RWPE2 (cell line): Measurements from ENCODE around the gene MYADML2.

Source experiments
- ATAC-seq: fragments of 200-7000 bp; cut with Tn5 transposase; 3 replicates; pipeline ENCODE4 v1.9.1; 2021; ENCODE audit warnings: low read depth
- DNase-seq: peaks from one replicate; pipeline ENCODE4 v3.0.0-alpha.2; 2020; ENCODE audit warnings: low spot score
- H3K27ac ChIP-seq: fragments of 450-650 bp; 2 replicates; pipeline ENCODE4 v1.5.1; 2017; ENCODE audit warnings: mild to moderate bottlenecking; ENCODE audit not compliant: poor library complexity, severe bottlenecking
- H3K27me3 ChIP-seq: fragments of 250-450 bp; sonication (Bioruptor Pico); 2 replicates; pipeline ENCODE4 v1.5.1; 2021; ENCODE audit warnings: mild to moderate bottlenecking, moderate library complexity; ENCODE audit not compliant: insufficient read depth, poor library complexity, severe bottlenecking
- H3K36me3 ChIP-seq: fragments of 250-450 bp; sonication (Bioruptor Pico); 2 replicates; pipeline ENCODE4 v1.5.1; 2020; ENCODE audit warnings: low read depth, mild to moderate bottlenecking, moderate library complexity
- H3K4me1 ChIP-seq: fragments of 250-450 bp; sonication (Bioruptor Pico); 2 replicates; pipeline ENCODE4 v1.5.1; 2021; ENCODE audit warnings: mild to moderate bottlenecking, moderate library complexity; ENCODE audit not compliant: insufficient read depth, poor library complexity, severe bottlenecking
- H3K4me3 ChIP-seq: fragments of 250-450 bp; sonication (Bioruptor Pico); 2 replicates; pipeline ENCODE4 v1.5.1; 2021; ENCODE audit warnings: mild to moderate bottlenecking, moderate library complexity; ENCODE audit not compliant: severe bottlenecking
- H3K9me3 ChIP-seq: fragments of 250-450 bp; sonication (Bioruptor Pico); 2 replicates; pipeline ENCODE4 v1.5.1; 2021; ENCODE audit warnings: mild to moderate bottlenecking, moderate library complexity; ENCODE audit not compliant: severe bottlenecking
- TF ChIP-seq, protein P1 (sequence below): fragments of 450-650 bp; IDR thresholded peaks from one replicate; pipeline ENCODE4 v1.5.1; 2017; ENCODE audit warnings: mild to moderate bottlenecking, moderate library complexity; ENCODE audit not compliant: poor library complexity, severe bottlenecking

The MYADML2 gene

DNA sequence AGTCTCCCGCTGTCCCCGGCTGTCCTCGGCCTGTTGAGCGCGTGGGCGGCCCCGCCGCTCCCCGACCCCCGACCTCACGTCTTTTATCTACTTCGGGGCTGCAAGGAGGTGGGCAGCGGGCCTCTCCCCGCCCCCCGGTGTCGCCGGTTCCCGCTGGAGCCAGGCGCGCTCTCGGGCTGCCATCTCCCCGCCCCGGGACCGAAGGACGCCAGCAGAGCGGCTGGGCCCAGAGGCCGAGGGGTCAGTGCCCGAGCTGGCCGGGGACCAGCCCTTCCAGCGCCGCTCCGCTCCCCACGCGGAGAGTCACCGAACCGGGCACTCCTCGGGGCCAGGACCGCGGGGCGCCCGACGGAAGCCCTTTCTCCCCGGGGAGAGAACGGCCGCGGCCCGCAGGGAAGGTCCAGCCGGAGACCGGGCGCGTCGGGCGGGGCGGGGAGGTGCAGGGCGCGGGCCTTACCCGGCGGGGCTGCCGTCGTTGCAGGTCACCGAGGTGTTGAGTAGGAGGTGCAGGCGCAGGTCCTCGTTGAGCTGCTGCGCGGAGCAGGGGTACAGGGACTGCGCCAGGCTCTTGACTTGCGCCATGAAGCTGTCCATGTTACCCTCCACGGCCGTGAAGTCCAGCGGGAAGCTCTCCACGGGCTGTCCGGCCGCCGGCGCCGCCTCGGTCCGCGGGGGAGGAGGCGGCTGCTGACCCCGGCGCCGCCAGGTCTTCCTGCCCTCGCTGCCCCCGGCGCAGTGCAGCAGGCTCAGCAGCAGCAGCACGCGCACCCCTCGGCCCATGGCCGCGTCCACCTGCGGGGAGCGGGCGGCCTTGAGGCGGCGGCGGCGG lies 13.3 kb upstream of the MYADML2 start:
- Histone ChIP-seq H3K36me3 (no peaks in the 10 kb centered on the region), H3K27me3 (peaks cover 51% of the 10 kb centered on the region), H3K4me3 (peak overlapping the region; percentile 13), H3K27ac (no peak overlapping the region), H3K9me3 (no peaks in the 10 kb centered on the region), H3K4me1 (no peaks in the 10 kb centered on the region)
- ATAC-seq (peak; percentile 6; the same call in 1 of the 3 replicates), DNase-seq (peak; percentile 70)
- TF ChIP-seq, protein P1, sequence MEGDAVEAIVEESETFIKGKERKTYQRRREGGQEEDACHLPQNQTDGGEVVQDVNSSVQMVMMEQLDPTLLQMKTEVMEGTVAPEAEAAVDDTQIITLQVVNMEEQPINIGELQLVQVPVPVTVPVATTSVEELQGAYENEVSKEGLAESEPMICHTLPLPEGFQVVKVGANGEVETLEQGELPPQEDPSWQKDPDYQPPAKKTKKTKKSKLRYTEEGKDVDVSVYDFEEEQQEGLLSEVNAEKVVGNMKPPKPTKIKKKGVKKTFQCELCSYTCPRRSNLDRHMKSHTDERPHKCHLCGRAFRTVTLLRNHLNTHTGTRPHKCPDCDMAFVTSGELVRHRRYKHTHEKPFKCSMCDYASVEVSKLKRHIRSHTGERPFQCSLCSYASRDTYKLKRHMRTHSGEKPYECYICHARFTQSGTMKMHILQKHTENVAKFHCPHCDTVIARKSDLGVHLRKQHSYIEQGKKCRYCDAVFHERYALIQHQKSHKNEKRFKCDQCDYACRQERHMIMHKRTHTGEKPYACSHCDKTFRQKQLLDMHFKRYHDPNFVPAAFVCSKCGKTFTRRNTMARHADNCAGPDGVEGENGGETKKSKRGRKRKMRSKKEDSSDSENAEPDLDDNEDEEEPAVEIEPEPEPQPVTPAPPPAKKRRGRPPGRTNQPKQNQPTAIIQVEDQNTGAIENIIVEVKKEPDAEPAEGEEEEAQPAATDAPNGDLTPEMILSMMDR: no peak

DNA sequence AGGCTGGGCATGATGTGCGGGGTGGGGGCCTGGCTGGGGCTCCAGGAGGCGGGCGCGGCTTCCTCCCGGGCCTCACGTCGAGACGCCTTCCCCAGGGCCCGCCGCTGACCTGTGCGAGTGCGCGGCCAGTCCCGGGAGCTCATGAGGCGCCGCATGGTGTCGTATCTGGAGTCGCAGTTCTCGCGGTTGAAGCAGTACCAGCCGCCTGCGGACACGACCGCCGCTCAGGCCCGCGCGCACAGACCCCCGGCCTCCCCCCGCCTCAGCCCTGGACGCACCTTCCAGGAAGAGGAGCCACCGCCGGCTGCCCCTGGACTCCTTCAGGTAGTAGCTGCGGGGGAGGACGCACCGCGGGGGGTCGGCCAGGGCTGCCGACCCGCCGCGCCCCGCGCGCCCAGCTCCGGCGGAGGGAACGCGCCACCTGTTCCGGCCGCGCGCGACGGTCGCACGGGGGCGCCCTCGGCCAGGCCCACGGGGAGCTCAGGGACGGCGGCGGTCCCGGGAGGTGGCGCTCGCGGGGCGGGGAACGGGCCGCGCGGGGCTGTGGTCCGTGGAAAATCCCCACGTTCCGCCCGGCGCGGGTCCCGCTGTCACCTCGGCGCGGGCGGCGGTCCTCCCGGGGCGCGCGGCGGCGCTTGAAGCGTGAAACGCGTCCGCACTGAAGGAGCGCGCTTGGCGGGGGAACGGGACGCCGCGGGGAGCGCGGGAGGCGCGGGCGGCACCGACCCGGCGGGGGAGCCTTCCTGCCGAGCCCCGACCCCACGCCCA lies 12.5 kb upstream of the MYADML2 start:
- DNase-seq (peak; percentile 73), ATAC-seq (peak; percentile 51)
- peaks cover 51% of the 10 kb centered on the region for H3K27me3 ChIP-seq
- no peaks in the 10 kb centered on the region for H3K4me1 ChIP-seq
- peak overlapping the region; percentile 13 for H3K4me3 ChIP-seq
- H3K9me3 ChIP-seq: no peaks in the 10 kb centered on the region
- TF ChIP-seq, protein P1: peak; percentile 93
- H3K27ac ChIP-seq: no peak overlapping the region
- H3K36me3 ChIP-seq: no peaks in the 10 kb centered on the region

DNA sequence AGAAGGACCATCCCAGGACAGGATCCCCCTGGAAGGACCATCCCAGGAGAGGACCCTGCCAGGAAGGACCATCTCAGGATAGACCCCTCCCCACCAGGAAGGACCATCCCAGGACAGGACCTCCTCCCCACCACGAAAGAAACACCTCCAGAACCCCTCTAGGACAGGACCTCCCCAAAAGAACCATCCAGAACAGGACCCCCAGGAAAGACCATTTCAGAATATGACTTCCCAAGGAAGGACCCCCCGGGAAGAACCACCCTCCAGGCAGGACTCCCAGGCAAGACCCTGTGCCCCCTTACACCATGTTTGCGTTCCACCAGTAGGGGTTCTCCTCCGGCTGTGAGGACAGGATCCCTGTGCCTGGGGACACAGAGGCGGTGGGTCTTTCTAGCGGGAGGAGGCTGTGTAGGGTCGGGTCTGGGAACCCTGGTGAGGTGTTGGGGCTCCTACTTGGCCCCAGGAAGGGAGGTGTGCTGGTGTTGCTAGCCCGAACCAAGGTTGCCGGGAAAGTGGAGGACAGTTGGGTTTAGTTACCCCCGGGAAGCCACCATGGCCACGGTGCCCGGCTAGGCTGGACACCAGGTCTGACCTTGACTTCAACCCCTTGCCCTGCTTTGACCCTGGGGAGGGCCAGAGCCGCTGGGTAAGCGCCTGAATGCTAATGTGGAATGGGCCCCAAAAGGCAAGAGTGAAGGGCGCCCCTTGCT lies 11.8 kb upstream of the MYADML2 start:
- TF ChIP-seq, protein P1: no peak
- no peak overlapping the region for H3K27ac ChIP-seq
- H3K4me1 ChIP-seq: no peaks in the 10 kb centered on the region
- no peaks in the 10 kb centered on the region for H3K36me3 ChIP-seq
- no peaks in the 10 kb centered on the region for H3K9me3 ChIP-seq
- peak; percentile 55 for DNase-seq
- no peak overlapping the region for H3K4me3 ChIP-seq
- peaks cover 47% of the 10 kb centered on the region for H3K27me3 ChIP-seq
- no peak for ATAC-seq

DNA sequence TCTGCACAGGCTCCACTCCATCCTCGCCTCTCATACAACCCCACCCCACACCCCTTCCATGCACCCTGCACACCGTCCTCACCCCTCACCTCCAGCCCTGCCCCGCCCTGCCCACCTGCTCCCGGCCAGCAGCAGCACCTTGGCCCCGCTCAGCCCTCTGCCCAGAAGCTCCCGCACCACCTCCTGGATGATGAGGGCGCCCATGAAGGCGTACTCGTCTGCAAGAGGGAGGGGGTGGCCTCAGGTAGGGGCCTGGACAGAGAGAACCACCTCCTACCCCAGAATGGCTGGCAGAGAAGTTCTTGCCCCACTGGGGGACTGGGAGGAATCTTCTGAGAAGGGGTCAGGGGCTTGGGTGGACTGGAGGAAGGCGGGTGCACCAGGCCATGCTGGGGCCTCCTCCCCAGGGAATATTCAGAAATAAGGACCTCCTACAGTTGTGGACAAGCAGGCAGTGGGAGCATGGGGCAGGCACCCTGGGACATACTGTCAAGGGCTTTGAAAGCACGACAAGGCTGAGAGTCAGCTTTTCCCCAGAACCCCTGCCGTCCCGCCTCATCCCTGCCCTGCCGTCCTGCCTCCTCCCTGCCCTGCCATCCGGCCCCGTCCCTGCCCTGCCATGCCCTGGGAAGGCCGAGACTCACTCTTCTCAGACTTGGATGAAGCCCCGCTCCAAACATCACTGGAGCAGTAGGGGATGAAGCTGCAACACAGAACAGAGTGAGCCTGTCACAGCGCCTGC lies 10.8 kb upstream of the MYADML2 start:
- peaks cover 38% of the 10 kb centered on the region for H3K27me3 ChIP-seq
- H3K27ac ChIP-seq: no peak overlapping the region
- ATAC-seq (no peak), DNase-seq (peak; percentile 64)
- no peaks in the 10 kb centered on the region for H3K9me3 ChIP-seq
- H3K4me3 ChIP-seq: no peak overlapping the region
- TF ChIP-seq, protein P1: no peak
- no peaks in the 10 kb centered on the region for H3K4me1 ChIP-seq
- H3K36me3 ChIP-seq: no peaks in the 10 kb centered on the region
